Activated T-cell treated with anti-CD3 and anti-CD28 coated beads for 4 hours (primary cell): ENCODE results near the gene WDSUB1.

ENCODE experiments used
- DNase-seq: peaks from one replicate; pipeline ENCODE4 v3.0.0-alpha.2; 2020

WDSUB1 gene

DNA sequence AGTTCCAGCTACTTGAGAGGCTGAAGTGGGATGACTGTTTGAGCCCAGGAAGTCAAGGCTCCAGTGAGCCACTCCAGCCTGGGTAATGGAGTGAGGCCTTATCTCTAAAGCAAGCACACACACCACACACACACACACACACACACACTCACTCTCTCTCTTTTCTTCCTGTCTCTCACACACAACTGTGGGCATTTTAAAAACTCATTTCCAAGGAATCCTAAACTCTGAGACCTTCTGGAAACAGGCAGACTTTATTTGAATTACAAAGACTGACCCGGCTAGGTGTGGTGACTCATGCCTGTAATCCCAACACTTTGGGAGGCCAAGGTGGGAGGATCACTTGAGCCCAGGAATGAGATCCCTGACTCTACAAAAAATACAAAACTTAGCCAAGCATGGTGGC, 21.3 kb downstream of the WDSUB1 start:
- no peak for DNase-seq

DNA sequence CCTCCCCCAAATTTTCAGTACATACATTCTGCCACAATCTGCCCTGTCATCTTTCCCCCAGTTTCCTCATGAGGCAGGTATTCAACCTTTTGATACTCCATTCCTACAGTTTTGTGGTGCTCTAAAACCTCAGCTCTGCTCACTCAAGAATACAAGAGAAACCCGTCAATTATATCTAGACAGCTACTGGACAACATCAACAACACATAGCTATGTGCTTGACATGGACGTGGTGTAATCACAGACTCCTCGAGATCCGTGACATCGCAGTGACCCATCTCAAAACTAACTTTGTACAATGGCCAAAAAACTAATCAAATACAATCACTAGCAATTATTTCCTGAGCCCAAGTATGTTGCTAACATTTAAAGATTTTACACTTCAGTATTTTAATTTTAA, 23.6 kb downstream of the WDSUB1 start:
- no peak for DNase-seq

DNA sequence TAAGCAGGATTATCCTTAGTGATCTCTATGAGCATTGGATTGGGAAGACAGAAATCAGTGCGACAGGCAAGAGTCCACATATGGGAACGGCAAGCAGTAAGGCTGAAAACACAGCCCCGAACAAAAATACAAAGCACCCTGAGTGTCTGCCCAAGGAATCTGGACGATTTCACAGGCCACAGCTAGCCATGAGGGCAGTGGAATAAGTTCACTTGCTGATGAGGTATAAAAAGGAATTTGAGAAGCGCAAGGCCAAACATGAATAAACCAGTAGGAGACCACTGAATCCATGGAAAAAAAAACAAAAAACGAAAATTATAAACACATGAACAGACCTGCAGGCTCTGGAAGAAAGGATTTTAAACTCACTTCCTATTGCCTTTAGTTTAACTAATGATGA, 24.3 kb downstream of the WDSUB1 start:
- no peak for DNase-seq

DNA sequence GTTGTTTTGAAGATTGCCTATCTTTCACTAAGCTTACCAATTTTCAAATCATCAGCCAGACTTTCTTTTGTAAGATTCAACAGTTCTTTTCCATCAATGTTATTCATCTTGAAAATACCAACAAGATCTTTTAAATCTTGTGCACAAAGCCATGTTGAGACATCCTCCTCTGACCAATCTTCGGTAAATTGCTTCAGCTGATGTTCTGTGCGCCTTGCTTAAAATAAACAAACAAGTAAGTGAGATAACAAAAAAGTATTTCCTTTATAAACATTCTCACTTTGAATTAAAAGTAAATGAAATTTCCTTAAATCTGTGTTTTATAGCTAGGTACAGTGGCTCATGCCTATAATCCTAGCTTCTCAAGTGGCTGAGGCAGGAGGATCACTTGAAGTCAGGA, 30.3 kb downstream of the WDSUB1 start:
- DNase-seq: no peak

DNA sequence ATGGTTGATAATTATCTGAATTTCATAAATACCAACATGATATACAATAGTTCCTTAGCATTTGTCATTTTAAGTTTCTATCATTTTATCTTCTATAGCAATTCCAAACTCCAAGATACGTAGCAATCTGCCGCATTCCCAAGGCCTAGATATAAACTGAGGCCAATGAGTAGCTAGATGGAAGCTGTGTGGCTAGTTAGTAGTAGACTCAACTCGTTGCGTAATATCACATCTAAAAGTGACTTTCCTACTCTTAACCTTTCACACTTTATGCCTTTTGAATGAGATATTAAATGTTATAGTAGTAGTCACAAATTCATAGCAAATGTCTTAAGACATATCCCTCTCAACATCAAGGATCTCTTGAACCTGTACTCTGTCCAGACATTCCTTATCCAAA, 33.6 kb downstream of the WDSUB1 start:
- no peak for DNase-seq

DNA sequence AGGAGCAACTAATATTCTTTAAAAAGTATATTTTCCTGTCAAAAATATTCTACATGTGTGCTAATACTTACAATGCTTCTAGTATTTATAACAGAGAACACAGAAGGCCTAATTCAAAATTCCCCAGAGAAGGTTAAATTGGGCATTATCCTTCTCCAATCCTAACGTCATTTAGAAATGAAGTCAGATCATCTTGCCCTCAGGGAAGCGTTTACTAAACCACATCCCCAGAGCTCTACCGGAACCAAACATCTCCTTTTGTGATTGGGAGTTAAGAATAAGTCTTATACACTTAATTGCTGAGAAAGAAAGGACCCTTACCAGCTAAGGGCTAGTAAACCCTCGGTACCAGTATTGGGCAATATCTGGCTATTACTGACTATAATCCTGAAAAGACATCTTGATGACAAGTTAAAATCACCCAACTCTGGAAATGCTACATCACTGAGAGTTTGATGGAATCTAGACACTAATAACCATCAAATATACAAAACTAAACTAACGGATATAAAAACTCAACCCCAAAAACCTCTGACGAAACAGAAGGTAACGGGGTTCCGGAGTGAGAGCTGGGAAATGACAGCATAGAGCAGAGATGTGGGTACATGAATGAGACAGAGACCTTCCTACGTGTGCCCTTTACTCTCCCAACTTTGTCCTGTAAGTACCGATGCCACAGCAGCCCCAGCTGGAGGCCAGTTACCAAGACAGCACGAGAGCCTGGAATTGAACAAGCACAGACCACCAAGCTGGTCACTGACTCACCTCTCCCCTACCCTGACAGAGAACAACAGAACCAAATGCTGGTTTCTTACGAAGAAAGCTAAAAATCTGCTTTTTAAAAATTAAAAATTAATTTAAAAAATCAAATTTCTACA, 35.0 kb downstream of the WDSUB1 start:
- DNase-seq: no peak

DNA sequence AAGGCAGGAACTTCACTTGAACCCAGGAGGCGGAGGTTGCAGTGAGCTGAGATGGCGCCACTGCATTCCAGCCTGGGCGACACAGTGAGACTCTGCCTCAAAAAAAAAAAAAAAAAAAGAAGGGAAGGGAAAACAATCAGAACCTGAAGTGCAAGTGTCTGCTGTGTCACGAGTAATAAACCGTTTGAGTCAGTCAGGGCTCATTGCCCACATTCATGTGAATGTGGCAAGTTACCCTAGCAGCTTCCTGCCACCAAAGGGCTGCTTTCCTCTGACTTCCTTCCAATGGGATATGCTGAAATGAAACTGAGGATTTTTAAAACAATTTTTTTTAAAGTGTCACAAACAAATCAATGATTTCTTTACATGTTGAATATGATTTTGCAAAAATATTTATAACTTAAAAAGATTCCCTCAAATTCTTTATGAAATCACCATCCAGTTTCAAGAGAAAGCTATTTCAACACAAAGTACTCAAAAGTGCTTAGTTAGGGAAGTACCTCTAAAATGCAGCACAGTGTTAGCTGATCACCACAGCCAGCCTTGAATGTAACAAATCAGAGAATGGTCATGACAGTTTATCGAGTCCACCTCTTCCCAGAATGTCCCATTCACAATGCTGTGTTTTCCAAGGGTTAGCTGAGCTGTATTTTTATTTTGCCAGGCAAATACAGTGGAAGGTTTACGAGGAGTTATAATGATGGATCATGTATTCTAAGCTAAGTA, 36.4 kb downstream of the WDSUB1 start:
- no peak for DNase-seq

DNA sequence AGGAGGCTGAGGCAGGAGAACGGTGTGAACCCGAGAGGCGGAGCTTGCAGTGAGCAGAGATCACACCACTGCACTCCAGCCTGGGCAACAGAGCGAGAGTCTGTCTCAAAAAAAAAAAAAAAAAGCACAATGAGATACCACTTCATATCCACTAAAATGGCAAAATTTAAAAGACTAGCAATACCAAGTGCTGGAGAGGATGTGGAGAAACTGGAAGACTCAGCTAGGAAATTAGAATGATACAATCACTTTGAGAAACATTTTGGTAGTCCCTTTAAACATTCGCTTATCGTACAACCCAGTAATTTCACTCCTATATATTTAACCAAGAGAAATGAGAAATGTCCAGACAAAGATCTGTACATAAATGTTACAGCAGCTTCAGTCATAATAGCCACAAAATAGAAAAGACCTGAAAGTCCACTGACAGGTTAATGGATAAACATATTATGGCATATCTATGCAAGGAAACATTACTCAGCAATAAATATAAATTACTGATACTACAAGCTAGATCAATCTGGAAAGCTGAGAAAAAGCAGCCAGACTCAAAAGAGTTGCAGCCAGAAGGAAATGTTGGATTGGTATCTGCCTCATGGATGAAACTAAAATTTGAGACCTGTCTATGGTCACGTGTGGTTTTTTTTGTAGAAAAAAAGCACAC, 40.0 kb downstream of the WDSUB1 start:
- DNase-seq: no peak

DNA sequence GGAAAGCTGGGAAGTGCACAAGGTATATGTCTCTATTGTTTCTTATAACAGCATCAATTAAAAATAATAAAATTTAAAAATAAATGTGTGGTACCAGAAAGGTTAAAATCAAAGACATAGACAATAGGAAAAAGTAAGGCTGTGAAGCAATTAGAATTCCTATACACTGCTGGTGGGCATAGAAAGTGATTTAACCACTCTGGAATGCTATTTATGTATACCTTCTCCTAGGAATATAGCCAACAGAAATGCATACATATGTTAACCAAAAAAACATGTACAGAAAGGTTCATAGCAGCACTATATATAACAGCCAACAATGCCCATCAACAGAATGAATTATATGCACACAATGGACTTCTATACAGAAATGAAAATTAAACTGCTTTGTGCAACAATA, 43.0 kb downstream of the WDSUB1 start:
- DNase-seq: no peak

DNA sequence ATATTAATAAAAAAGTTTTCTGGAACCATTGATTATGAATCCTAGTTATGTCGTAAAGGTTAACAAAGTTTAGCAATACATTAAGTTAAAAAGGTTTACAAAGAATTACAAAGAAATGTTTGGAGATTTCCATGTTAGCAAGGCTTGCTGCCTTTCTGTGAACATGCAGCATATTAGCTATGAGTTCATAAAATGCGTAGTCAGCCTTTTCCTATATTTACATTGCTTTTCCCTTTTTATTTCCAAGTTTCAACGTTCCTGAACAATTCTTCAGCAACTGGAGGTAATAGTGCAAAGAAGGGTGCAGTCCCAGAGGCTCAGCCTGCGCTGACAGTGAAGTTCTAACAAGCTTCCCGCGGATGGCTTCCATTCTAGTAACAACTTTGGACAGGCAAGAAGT, 51.6 kb downstream of the WDSUB1 start:
- no peak for DNase-seq

DNA sequence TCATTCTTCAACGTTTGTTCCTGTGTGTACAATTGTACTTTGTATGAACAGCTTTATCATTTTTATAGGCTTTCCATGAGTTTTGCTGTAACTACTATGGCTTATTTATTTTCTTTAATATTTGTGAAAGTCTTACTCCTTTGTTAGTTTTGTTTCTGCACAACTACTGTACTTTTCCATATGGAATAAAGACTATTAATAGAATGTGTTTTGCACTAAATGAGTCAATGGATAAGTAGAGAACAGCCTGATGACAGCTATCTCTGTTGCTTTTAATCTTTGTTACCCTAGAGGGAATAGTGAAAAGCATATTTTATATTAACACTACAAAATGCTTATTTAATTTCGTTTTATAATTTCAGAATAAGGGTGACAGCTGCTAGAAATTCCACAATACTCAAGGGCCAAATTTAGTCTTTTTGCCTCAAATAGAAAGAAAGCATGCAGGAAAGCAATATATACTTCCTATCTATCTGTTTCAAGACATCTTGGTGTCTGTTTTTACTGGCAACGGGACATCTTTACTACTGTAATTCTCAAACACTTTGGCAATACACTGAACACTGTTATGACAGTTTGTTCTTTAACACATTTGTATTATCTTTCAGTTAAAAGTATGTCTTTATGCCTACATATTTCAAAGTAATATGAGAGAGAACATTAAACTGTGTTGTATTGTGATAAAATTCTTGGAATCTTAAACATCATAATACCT, 53.9 kb downstream of the WDSUB1 start:
- DNase-seq: no peak

DNA sequence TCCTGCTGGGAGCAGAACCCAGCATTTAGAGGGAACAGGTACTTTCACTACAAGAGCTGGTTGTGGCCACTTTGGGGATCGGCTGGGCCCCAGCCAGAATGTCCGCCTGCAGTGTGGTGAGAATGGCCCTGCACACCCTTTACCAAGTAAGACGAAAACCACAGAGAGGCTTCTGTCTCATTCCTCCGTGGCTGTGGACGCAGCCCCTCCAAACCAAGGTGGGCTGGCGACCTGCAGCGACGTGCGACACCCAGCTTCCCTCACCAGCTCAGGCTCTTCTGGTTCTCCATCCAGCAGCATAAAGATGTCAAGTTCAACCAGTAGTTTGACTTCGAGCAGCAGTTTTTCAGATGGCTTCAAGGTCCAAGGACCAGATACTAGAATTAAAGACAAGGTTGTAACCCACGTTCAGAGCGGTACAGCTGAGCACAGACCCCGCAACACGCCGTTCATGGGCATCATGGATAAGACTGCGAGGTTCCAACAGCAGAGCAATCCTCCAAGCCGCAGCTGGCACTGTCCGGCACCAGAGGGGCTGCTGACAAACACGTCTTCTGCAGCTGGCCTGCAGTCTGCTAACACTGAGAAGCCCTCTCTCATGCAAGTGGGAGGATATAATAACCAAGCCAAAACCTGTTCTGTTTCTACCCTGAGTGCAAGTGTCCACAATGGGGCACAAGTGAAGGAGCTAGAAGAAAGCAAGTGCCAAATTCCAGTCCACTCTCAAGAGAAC, 56.2 kb downstream of the WDSUB1 start:
- no peak for DNase-seq

DNA sequence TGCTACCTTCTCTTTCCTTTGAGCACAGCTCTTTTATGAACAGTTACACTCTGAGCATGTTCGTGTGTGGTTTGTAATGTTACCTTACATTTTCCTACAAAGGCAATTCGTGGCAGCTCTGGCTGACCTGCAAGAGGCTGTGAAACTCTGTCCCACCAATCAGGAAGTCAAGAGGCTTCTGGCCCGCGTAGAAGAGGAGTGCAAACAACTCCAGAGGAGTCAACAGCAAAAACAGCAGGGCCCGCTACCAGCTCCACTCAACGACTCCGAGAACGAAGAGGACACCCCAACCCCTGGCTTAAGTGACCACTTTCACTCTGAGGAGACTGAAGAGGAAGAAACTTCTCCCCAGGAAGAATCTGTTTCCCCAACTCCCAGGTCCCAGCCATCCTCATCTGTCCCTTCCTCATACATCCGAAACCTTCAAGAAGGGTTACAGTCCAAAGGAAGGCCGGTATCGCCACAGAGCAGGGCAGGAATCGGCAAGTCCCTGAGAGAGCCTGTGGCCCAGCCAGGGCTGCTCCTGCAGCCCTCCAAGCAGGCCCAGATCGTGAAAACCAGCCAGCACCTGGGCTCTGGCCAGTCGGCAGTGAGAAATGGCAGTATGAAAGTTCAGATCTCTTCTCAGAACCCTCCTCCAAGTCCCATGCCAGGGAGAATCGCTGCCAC, 56.9 kb downstream of the WDSUB1 start:
- no peak for DNase-seq

DNA sequence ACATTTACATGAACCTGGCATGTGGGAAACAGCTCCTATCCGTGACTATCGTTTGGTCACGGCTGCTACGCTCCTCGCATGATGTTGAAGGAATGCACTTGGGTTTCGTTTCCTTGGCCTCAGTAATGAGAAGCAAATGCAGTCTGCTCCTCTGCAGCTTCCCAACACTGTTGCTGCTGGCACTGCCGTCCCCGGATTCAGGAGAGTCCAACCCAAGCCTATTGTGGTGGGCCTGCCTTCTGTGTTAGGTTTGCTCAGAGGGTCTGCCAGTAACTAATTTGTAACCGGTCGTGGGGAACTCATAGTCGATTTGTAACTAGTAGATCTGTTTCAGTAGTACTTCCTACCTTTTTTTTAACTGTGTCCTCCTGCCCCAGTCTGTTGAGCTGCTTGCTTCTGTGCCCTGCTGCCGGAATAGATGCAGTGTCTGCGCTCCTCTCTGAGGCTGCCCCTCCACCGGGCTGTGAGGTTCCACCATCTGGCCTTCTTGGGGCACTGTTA, 58.4 kb downstream of the WDSUB1 start:
- no peak for DNase-seq

DNA sequence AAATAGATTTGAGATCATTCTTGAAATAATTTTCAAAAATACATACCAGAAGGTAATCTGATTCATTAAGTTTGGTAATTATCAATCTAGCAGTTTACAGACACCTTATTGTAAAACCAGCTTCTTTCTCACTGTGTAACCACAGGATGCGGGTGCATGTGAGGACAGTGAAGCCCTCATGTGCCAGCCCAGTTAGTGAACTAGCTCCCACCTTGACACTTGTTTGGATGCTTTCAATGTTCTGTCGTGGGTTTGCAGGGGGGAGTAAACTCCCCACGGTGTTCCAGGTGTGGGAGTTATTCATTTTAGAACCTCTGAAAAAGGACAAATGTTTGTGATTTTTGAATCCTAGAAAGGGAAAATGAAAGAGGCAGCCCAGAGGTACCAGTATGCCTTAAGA, 59.0 kb downstream of the WDSUB1 start:
- no peak for DNase-seq

DNA sequence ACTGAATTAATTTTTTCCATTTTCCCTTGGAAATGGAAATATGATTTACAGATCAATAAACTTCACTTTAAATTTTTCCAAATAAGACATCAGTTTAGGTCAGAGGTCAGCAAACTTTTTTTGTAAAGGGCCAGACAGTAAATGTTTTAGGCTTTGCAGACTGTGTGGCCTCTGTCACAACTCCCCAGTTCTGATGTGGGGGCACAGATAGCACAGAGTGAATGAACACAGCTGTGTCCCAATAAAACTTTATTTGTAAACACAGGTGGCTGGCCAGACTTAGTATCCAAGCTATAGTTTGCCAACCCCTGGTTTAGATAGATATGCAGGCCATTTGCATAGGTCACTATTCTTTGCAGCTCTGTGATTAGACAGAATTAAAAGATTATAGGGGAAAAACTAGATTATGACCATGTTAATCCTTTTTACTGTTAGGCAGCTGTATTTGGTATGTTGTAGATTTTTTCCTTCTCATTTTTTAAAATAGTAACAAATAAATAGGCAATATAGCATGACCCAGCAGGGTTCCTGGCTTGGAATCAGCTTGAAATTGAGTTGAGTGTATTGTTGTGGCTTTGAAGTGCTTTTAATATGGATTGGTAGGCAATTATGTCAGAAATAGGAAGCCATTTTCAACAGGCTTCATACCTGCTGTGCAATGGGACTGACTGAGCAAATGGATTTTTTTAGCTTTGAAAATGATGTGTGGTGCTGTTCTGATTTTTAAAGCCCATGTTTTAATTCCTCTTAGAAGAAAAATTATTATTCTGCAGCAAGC, 59.7 kb downstream of the WDSUB1 start:
- no peak for DNase-seq

DNA sequence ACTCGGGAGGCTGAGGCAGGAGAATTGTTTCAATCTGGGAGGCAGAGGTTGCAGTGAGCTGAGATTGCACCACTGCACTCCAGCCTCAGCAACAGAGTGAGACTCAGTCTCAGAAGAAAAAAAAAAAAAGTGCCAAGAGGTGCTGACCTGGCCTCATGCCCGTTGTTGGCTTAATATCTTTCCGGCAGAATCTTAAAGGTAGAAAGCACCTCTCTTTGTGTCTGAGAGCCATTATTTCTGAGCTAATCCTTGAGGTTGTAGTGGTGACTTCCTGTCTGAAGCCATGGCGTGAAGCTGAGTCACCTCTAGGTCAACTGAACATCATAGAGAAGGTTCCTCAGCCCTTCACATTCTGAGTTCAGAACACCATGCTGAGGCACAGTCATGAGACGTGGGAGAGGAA, 60.4 kb downstream of the WDSUB1 start:
- DNase-seq: no peak

DNA sequence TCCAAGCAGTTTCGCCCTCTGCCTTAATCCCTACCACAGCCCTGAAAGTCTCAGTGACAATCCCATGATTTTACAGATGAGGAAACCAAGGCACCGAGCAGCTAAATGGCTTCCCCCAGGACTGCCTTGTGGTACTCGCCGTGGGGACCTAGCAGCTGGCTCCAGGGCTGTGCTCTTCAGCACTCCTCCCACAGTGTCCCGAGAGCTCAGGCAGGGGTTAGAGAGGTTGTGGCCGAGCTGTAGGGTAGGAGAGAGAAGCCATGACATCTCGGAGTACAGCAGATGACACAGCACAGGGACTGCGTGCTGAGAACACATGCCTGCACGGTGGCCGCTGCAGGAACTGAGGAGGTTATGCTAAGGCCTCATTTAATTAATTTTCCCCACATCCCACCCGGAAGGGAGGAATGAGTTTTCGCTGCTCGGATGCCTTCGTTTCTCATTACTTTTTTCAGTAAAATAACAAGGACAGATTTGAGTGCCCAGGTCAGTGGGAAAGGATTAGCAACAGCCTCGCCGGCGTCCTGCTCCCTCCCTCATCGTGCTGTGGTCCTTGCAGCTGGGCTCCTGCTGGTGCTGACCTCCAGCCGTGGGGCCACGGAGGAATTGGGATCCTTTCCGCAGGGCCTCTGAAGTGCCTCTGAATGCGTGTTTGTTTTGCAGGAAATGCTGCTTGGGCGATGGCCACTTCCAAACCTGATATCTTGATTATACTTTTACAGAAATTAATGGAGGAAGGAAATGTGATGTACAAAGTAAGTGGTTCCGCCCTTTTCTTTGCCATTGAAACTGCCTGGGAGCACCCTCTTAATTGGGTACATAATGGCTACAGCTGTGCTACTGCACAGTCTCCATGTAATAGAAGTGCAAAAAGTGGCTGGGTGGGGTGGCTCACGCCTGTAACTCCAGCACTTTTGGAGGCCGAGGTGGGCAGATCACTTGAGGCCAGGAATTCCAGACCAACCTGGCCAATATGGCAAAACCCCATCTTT, 61.2 kb downstream of the WDSUB1 start:
- no peak for DNase-seq

DNA sequence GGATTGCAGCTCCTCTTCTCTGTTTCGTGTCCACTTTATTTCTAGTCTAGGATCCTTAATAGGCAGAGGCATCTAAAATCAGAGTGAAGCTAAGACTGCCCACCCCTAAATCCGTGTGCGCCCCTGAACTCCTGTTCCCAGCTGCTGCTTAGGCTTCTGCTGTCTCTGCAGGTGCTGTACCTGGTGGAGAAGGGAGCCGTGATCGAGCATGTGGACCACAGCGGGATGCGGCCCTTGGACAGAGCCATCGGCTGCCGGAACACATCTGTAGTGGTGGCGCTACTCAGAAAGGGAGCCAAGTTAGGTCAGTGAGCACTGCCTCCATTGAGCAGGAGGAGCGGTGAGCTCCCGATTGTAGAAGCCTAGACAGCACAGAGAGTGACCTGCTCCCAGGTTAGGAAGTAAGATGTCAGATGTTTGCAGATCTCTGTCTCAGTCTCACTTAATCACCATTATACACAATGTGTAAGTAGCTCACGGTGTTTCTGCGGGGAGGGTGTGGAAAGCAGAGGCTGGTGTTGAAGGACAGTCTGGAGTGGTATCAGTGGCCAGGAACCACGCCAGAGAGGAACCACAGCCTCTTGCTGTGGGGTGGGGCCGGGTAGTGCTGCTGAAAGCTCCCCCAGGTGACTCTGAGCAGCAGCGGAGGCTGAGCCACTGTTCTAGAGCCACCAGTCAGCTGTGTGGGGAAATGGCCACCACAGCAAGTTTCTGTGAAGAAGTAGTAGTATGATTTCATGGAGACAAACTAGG, 62.3 kb downstream of the WDSUB1 start:
- DNase-seq: no peak
